HG03039 (cell line): ENCODE results near the gene ZNF276.
A peak's percentile ranks its signal among the peaks of the same experiment; 100 is the strongest.
"Not testable (repeated sequence)": the region's sequence is repeated elsewhere in the genome, so short reads cannot be mapped to it uniquely, and the experiment has no call there.

Experiments
- ATAC-seq: cut with Tn5 transposase; IDR thresholded peaks from one replicate; pipeline ENCODE4 v1.9.1; 2021; ENCODE audit warnings: mild to moderate bottlenecking, moderate library complexity; ENCODE audit not compliant: unreplicated experiment

The ZNF276 gene

GRCh38 chr16:89733792-89734191 lies 12.5 kb downstream of the ZNF276 start:
- ATAC-seq: no peak

GRCh38 chr16:89736554-89736953 lies 15.2 kb downstream of the ZNF276 start:
- no peak for ATAC-seq

- no peak for ATAC-seq
Measured at GRCh38 chr16:89737341-89738071, 16.2 kb downstream of the ZNF276 start.

- no peak for ATAC-seq
Measured at GRCh38 chr16:89738072-89738377, 16.7 kb downstream of the ZNF276 start.

GRCh38 chr16:89738538-89739317 lies 17.4 kb downstream of the ZNF276 start:
- ATAC-seq: no peak

GRCh38 chr16:89739383-89739782 lies 18.0 kb downstream of the ZNF276 start:
- ATAC-seq: no peak

GRCh38 chr16:89741342-89742014 lies 20.1 kb downstream of the ZNF276 start:
- no peak for ATAC-seq

- ATAC-seq: no peak
Measured at GRCh38 chr16:89742948-89743347, 21.6 kb downstream of the ZNF276 start.

- ATAC-seq: no peak
Measured at GRCh38 chr16:89744813-89745212, 23.5 kb downstream of the ZNF276 start.

GRCh38 chr16:89746043-89746442 lies 24.7 kb downstream of the ZNF276 start:
- no peak for ATAC-seq

- no peak for ATAC-seq
Measured at GRCh38 chr16:89748076-89748475, 26.7 kb downstream of the ZNF276 start.

GRCh38 chr16:89748921-89749320 lies 27.6 kb downstream of the ZNF276 start:
- ATAC-seq: no peak

GRCh38 chr16:89749637-89750036 lies 28.3 kb downstream of the ZNF276 start:
- no peak for ATAC-seq

GRCh38 chr16:89759746-89760340 lies 38.5 kb downstream of the ZNF276 start:
- ATAC-seq: no peak

- no peak for ATAC-seq
Measured at GRCh38 chr16:89761304-89761922, 40.1 kb downstream of the ZNF276 start.

- ATAC-seq: peak; percentile 69
Measured at GRCh38 chr16:89764711-89765201, 43.4 kb downstream of the ZNF276 start.

- no peak for ATAC-seq
Measured at GRCh38 chr16:89765292-89765830, 44.0 kb downstream of the ZNF276 start.

- no peak for ATAC-seq
Measured at GRCh38 chr16:89770367-89770766, 49.0 kb downstream of the ZNF276 start.

- no peak for ATAC-seq
Measured at GRCh38 chr16:89775223-89775622, 53.9 kb downstream of the ZNF276 start.

GRCh38 chr16:89778211-89778610 lies 56.9 kb downstream of the ZNF276 start:
- not testable (repeated sequence) for ATAC-seq
